GM21723 (cell line): ENCODE results near the gene TAS1R3.
"Not testable (repeated sequence)": the region's sequence is repeated elsewhere in the genome, so short reads cannot be mapped to it uniquely, and the experiment has no call there.

Source experiments
- ATAC-seq: cut with Tn5 transposase; IDR thresholded peaks from one replicate; pipeline ENCODE4 v1.9.1; 2021; ENCODE audit warnings: mild to moderate bottlenecking, moderate library complexity; ENCODE audit not compliant: unreplicated experiment

The TAS1R3 gene

GRCh38 chr1:1364266-1364665, 33.2 kb downstream of the TAS1R3 start:
- no peak for ATAC-seq

GRCh38 chr1:1365875-1366698, 35.0 kb downstream of the TAS1R3 start:
- ATAC-seq = no peak

- no peak for ATAC-seq
Measured at GRCh38 chr1:1366699-1367066, 35.6 kb downstream of the TAS1R3 start.

- no peak for ATAC-seq
Measured at GRCh38 chr1:1367315-1367714, 36.2 kb downstream of the TAS1R3 start.

- ATAC-seq = not testable (repeated sequence)
Measured at GRCh38 chr1:1370094-1370493, 39.0 kb downstream of the TAS1R3 start.

GRCh38 chr1:1370771-1371300, 39.8 kb downstream of the TAS1R3 start:
- ATAC-seq = no peak

GRCh38 chr1:1371364-1371745, 40.3 kb downstream of the TAS1R3 start:
- no peak for ATAC-seq

- ATAC-seq = peak; percentile 23
Measured at GRCh38 chr1:1371746-1372711, 40.9 kb downstream of the TAS1R3 start.

GRCh38 chr1:1373051-1373814, 42.2 kb downstream of the TAS1R3 start:
- no peak for ATAC-seq

GRCh38 chr1:1373815-1374588, 42.9 kb downstream of the TAS1R3 start:
- no peak for ATAC-seq

- ATAC-seq = peak; percentile 6
Measured at GRCh38 chr1:1374589-1374928, 43.5 kb downstream of the TAS1R3 start.

GRCh38 chr1:1374929-1375662, 44.0 kb downstream of the TAS1R3 start, which contains the start of gene AURKAIP1:
TSS of gene AURKAIP1 (minus strand) at chr1:1375207. CDS start at chr1:1374756, 451 bp downstream.
- peak; percentile 74 for ATAC-seq

GRCh38 chr1:1376551-1377226, 45.6 kb downstream of the TAS1R3 start:
- ATAC-seq = no peak

- ATAC-seq = no peak
Measured at GRCh38 chr1:1377540-1378205, 46.6 kb downstream of the TAS1R3 start.

GRCh38 chr1:1380860-1381259, 49.8 kb downstream of the TAS1R3 start:
- no peak for ATAC-seq

- no peak for ATAC-seq
Measured at GRCh38 chr1:1381294-1381693, 50.2 kb downstream of the TAS1R3 start.
